Cardiac fibroblast (primary cell): ENCODE data around the gene FARSA.

ENCODE experiments used
- DNase-seq, 2 donors: peaks; one replicate each; pipeline versions ENCODE4 v3.0.0 to v3.0.0-alpha.2; 2010; ENCODE audit warnings: low read depth in 2 of 2
- H3K4me3 ChIP-seq, 2 donors: replicated peaks in 1 of 2; 1 replicate in 1 of 2; 2 replicates in 1 of 2; pipeline ENCODE4 v1.5.1; 2011; ENCODE audit warnings: low read depth in 2 of 2, low read length in 2 of 2, mild to moderate bottlenecking in 2 of 2, moderate library complexity in 1 of 2
- CTCF ChIP-seq: IDR thresholded peaks from one replicate; pipeline ENCODE4 v1.5.1; 2011; ENCODE audit warnings: low read depth, mild to moderate bottlenecking, low read length, inconsistent platforms

FARSA gene

GRCh38 chr19:12946731-12947496 lies 13.4 kb upstream of the FARSA start:
- peak overlapping the region; percentile 60 to 76 for H3K4me3 ChIP-seq
- no peak for TF ChIP-seq CTCF
- DNase-seq, result no peak

GRCh38 chr19:12946092-12946721 lies 12.7 kb upstream of the FARSA start:
- peak; percentile 83 to 87 for DNase-seq
- H3K4me3 ChIP-seq, result peak overlapping the region; percentile 60 to 76
- no peak for TF ChIP-seq CTCF

GRCh38 chr19:12945479-12946091 lies 12.1 kb upstream of the FARSA start, which contains the start of gene RAD23A:
TSS of gene RAD23A (plus strand) at chr19:12945862. CDS start at chr19:12945949, 87 bp downstream.
- peak; percentile 99 for DNase-seq
- H3K4me3 ChIP-seq, result peak within 1 kb of the TSS; percentile 60 to 76
- TF ChIP-seq CTCF, result no peak

GRCh38 chr19:12944104-12944674 lies 10.7 kb upstream of the FARSA start:
- TF ChIP-seq CTCF, result no peak
- DNase-seq, result no peak

GRCh38 chr19:12943437-12944044 lies 10.0 kb upstream of the FARSA start:
- DNase-seq, result no peak
- H3K4me3 ChIP-seq, result no peak overlapping the region
- no peak for TF ChIP-seq CTCF

More at GRCh38 chr19:12944104-12944674, 10.7 kb upstream of the FARSA start:
- H3K4me3 ChIP-seq, result no peak overlapping the region

GRCh38 chr19:12940897-12941296 lies 7.4 kb upstream of the FARSA start:
- H3K4me3 ChIP-seq, result peak overlapping the region; percentile 100
- DNase-seq, result no peak
- no peak for TF ChIP-seq CTCF
